SJSA1 (cell line): ENCODE measurements around the gene TPRX2. TPM values are rescaled to one million over a fixed set of nuclear protein-coding genes. Genes with fewer than 3 reads are reported as not detected.

Experiments
- total RNA-seq: library from RNA; depleted of rRNA; stranded (reverse); fragments of >200 nt; shearing (Covaris generic); gene quantifications from 2 replicates; pipeline ENCODE4 v1.2.3, GENCODE V29; 2014; rRNA removed

The TPRX2 gene
- total RNA-seq, 1 experiment from 2014 or later = not detected

Other genes starting within 250 kb of the TPRX2 start
- 25.7 and 35.9 TPM in 2 replicates for gene EHD2, start 145.8 kb upstream of the TPRX2 start, total RNA-seq
- 48.9 and 54.0 TPM in 2 replicates for gene NOP53, start 113.7 kb upstream of the TPRX2 start, total RNA-seq
- gene SELENOW, start 80.5 kb upstream of the TPRX2 start, total RNA-seq = 394 and 455 TPM in 2 replicates
- not detected in 2 replicates for gene TPRX1, start 54.7 kb upstream of the TPRX2 start, total RNA-seq
- not detected in 2 replicates for gene CRX, start 37.3 kb upstream of the TPRX2 start, total RNA-seq
- gene SULT2A1, start 27.1 kb downstream of the TPRX2 start, total RNA-seq = not detected in 2 replicates
- gene BSPH1, start 132.9 kb downstream of the TPRX2 start, total RNA-seq = not detected in 2 replicates
- not detected in 2 replicates for gene ELSPBP1, start 135.4 kb downstream of the TPRX2 start, total RNA-seq
- gene CABP5, start 184.8 kb downstream of the TPRX2 start, total RNA-seq = not detected in 2 replicates